ENCODE data around the gene ADGRG1.

The ADGRG1 gene

GRCh38 chr16:57683636-57684545, 55.5 kb downstream of the ADGRG1 start:
- no peak for TF ChIP-seq TAF1 (IDR thresholded peaks at IDR 0.05; ENCODE audit: borderline replicate concordance, insufficient read depth, low read length)
- TF ChIP-seq FOXP2 (optimal IDR thresholded peaks at IDR 0.05; ENCODE audit: borderline replicate concordance, extremely low read depth, extremely low read length, insufficient read depth): no peak
- no peak for TF ChIP-seq REST (IDR thresholded peaks at IDR 0.05; ENCODE audit: insufficient read depth in 1 of 2, low read depth in 2 of 2, low read length in 2 of 2)
- TF ChIP-seq POLR2AphosphoS5 (IDR thresholded peaks at IDR 0.05; ENCODE audit: low read depth, low read length): no peak
- no peak for TF ChIP-seq SIN3A (IDR thresholded peaks at IDR 0.05; ENCODE audit: borderline replicate concordance, insufficient read depth, low read length)

- no peak for TF ChIP-seq TAF1 (IDR thresholded peaks at IDR 0.05; ENCODE audit: borderline replicate concordance, insufficient read depth, low read length)
- TF ChIP-seq REST (IDR thresholded peaks at IDR 0.05; ENCODE audit: insufficient read depth in 1 of 2, low read depth in 2 of 2, low read length in 2 of 2): no peak
- no peak for TF ChIP-seq POLR2AphosphoS5 (IDR thresholded peaks at IDR 0.05; ENCODE audit: low read depth, low read length)
- no peak for TF ChIP-seq FOXP2 (optimal IDR thresholded peaks at IDR 0.05; ENCODE audit: borderline replicate concordance, extremely low read depth, extremely low read length, insufficient read depth)
- TF ChIP-seq SIN3A (IDR thresholded peaks at IDR 0.05; ENCODE audit: borderline replicate concordance, insufficient read depth, low read length): no peak
Observed at GRCh38 chr16:57684626-57685358, 56.4 kb downstream of the ADGRG1 start.

GRCh38 chr16:57685633-57686032, 57.2 kb downstream of the ADGRG1 start:
- no peak for TF ChIP-seq REST (IDR thresholded peaks at IDR 0.05; ENCODE audit: insufficient read depth in 1 of 2, low read depth in 2 of 2, low read length in 2 of 2)
- TF ChIP-seq TAF1 (IDR thresholded peaks at IDR 0.05; ENCODE audit: borderline replicate concordance, insufficient read depth, low read length): no peak
- TF ChIP-seq SIN3A (IDR thresholded peaks at IDR 0.05; ENCODE audit: borderline replicate concordance, insufficient read depth, low read length): no peak
- no peak for TF ChIP-seq POLR2AphosphoS5 (IDR thresholded peaks at IDR 0.05; ENCODE audit: low read depth, low read length)
- no peak for TF ChIP-seq FOXP2 (optimal IDR thresholded peaks at IDR 0.05; ENCODE audit: borderline replicate concordance, extremely low read depth, extremely low read length, insufficient read depth)

GRCh38 chr16:57686577-57686976, 58.1 kb downstream of the ADGRG1 start:
- TF ChIP-seq SIN3A (IDR thresholded peaks at IDR 0.05; ENCODE audit: borderline replicate concordance, insufficient read depth, low read length) (no peak), REST (IDR thresholded peaks at IDR 0.05; ENCODE audit: insufficient read depth in 1 of 2, low read depth in 2 of 2, low read length in 2 of 2) (no peak), POLR2AphosphoS5 (IDR thresholded peaks at IDR 0.05; ENCODE audit: low read depth, low read length) (no peak), TAF1 (IDR thresholded peaks at IDR 0.05; ENCODE audit: borderline replicate concordance, insufficient read depth, low read length) (no peak), FOXP2 (optimal IDR thresholded peaks at IDR 0.05; ENCODE audit: borderline replicate concordance, extremely low read depth, extremely low read length, insufficient read depth) (no peak)

All from PFSK-1 (cell line).